SHP77 treated with DMSO at 0.1 percent for 48 hours (cell line): ENCODE results near the gene REV3L.

Experiments used
- DNase-seq: peaks from one replicate; lab custom pipeline; 2025; lab: John Stamatoyannopoulos, UW

REV3L gene

DNA sequence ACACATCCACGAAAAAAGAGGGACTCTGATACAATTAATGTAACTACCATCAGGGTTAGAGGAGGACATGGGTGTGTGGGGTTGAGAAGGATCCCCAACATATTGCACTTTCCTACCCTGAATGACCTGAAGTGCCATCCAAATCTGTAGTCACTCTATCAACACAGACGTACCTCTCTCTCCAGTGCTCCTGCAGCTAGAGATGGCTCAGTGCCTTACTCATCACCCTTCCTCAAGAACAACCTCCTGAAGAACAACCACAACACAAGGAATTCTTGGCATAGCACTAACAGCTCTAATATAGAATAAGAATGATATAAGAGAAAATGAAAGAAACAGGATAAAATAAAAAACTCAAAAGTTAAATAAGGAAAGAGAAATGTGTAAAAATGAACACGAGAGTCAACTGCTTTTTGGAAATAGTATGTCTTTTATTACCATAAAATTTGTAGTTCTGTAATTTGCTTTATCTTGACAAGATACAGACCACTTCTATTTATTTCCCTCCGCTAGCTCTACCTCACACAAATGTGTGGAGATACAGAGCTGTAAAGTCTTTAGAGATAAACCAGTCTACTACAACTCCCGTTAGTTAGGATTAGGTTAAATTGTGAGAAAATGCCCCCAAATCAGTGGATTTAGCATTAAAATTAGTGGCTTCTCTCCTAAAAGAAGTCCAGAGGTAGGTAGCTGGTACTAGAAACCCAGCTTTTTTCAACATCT lies 63.9 kb downstream of the REV3L start:
- DNase-seq = no peak

DNA sequence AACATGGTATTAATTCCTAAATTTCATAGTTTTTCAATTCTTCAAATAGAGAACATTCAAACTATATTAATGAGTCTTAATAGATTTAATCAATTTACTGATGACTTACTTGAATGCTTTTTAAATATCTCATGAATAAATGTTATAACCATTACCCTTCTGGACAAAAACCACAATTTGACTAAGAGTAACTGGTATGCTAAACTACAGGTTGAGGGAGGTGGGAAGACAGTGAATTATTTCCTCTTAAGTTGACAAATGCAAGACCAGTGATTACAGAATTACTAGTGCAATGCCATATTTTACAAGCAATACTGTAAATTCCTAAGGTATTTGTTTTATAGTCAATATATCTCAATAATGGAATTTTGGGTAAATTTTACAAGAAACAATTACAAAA lies 65.1 kb downstream of the REV3L start:
- no peak for DNase-seq

DNA sequence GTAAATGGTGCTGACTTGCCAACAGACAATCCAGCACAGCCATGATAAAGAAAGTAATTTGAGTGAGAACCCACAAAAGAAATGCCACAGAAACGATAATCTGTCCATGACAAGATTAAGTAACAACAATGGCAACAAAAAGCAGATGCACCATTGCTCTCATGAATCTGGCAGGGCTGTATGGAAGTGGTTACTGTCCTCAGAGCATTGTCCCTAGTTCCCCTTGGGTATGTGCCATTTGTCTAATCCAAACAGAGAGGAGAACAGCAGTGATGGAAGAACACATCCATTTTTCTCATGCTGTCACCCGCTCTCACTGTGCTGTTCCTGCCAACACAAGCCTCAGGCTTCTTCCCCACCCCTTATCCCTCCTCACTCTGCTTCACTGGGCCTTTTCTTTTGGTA lies 65.8 kb downstream of the REV3L start:
- DNase-seq = peak; percentile 47

DNA sequence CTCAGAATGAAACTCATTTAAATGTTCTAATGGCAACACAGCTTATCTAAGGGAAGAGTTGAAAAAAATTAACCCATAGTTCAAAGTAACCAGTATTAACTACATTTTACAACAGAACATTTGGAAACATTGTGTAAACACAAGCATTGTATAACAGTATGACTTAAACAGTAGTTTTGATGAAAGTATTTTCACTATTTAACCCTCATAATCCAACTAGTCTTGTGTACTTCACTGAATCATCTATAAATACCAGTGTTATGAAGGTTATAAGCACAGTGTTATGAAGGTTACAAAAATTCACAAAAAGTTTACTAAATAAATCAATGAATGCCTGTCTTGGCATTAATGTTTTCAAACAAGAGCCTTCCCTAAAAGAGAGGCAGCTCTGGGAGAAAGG lies 66.5 kb downstream of the REV3L start:
- DNase-seq = no peak

DNA sequence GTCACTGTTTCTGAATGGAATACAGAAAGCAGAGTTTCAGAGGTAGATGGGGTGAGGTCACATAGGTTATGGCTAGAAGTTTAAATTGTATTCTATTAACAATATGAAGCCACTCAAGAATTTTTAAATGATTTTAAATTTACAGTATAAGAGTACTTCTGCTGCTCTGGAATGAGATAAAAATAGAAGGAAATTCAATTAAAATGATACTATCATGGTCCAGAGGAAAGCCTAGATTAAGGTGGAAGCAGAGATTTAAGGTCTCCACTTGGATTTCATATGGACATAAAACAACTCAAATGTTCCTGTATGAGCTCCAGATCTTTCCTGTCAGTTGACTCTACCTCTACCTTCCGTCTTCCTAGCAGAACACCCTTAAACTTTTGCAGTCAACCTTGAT lies 68.6 kb downstream of the REV3L start:
- DNase-seq = no peak

DNA sequence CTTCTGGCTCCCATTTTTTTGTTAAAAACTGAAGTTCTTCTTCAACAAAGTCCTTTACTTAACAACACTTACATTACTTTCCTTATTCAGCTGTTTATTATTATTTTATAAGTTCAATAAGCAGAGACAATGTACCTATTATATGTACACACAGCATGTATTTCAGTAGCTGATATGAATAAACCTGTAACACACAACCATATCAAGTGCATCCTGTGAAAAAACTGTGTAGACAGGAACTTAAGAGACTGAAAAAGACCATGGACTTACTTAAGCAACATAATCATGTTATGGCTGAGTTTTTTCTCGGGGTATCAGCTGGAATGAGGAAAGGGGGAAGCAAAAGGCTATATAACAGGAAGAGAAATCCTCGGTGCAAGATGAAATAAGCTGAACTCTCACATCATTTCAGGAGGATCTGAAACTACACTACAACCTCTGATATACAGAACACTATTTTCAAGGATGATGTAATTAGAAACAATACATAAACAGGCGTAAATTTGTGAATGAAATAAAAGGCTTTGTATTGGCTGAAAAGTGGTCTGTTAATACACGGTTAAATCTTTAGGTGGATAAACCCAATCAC lies 70.9 kb downstream of the REV3L start:
- no peak for DNase-seq

DNA sequence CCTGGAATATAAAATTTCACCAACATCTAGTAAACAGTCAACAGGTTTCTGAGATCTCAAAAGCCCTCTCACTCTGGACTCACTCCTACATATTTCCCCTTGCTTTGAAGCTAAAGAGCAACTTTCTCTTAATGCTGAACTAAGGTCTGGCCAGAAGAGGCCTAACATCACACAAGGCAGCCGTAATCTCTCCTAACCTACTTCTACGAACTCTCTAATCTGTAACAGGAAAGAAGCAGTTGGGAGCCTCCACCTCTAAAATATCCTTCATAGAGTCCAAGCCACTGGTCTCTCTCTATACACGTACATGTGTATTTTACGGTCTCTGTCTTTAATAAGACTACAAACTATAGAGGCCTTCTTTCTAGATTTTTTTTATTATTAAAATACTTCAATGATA lies 72.0 kb downstream of the REV3L start:
- DNase-seq = no peak

DNA sequence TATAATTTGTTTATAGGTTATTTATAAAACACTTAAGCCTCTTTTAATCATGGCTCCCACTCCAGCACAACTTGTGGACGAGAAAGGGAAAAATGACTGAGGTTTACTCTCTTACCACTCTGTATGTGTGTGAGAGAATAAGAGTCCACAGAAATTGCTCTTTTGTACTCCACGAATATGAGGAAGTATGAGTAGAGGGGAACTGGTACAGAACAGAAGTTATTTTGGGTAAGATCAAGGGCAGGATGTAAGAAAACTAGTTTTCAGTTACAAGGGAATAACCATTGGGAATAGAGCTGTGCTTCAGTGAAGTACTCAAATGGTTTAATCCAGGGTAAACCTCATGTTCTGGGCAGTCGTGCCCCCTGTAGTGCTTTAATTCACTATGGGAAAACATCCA lies 72.6 kb downstream of the REV3L start:
- DNase-seq = no peak

DNA sequence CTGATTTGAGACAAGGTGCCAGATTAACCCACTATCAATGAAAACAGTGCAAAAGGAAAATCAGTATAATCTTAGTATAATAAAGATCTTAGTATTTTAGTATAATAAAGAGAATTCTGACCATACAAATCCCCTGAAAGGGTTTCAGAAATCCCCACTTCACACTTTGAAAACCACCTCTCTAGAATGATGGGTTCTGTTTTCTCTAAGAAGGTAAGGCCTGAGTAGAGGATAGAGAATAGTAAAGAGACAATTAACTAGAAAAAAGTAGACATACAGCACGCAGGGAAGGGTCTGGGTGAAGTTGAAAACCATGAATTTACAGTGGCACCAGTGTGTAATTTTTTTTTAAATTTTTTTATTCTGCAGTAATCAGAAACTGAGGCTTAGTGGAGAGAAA lies 73.6 kb downstream of the REV3L start:
- no peak for DNase-seq

DNA sequence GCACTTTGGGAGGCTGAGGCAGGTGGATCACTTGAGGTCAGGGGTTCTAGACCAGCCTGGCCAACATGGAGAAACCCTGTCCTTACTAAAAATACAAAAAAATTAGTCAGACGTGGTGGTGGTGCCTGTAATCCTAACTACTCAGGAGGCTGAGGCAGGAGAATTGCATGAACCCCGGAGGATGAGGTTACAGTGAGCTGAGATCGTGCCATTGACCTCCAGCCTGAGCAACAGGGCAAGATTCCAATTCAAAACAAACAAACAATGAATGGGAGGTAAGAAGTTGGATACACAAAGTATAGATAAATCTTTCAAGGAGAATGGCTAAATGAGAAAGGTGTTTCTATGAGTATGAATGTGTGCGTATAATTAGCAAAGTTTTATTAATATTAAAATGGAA lies 75.3 kb downstream of the REV3L start:
- no peak for DNase-seq

DNA sequence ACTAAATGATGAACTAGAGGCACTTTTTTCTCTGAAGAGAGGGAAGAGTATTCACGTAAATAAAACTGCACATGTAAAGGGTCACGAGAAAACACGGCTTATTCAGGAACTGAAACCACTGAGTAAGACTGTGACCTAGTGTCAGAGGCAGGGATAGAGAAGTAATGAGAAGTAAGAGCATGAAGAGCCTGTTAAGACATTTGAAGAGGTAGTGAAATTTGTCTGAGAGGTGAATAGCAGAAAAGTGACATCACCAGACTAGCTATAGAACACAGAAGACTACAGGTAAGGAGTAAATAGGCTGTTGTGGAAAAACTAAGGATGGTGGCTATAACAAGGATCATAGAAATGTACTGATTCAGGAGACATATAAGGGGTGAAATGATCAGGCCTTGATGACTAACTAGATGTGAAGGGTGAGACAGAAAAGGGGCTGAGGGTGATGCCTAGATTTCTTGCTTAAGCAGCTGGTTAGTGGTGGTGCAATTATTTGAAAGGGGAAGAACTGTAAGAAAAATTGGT lies 76.8 kb downstream of the REV3L start:
- DNase-seq = no peak

DNA sequence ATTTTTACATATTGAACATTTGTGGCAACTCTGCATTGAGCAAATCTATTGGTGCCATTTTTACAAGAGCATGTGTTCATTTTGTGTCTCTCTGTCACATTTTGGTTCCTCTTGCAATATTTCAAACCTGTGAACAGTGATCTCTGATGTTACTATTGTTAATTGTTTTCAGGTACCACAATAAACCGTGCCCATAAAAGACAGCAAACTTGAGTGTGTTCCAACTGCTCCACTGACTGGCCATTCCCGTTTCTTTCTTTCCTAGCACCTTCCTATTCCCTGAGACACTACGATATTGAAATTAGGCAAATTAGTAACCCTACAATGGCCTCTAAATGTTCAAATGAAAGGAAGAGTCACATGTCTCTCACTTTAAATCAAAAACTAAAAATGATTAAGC lies 79.6 kb downstream of the REV3L start:
- DNase-seq = no peak

DNA sequence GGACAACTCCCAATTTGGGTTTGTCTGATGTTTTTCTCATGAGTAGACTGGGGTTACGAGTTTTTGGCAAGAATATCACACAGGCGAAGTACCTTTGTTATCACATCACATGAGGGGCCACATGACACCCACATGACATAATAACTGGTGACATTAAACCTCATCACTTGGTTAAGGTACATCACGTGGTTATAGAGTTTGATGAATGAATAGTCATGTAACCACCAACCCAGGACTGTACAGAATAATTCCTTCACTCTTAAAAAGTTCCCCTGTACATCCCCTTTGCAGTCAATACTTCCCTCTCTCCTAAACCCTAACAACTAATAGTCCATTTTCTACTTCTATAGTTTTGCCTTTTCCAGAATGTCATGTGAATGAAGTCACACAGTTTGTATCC lies 83.4 kb downstream of the REV3L start:
- no peak for DNase-seq

DNA sequence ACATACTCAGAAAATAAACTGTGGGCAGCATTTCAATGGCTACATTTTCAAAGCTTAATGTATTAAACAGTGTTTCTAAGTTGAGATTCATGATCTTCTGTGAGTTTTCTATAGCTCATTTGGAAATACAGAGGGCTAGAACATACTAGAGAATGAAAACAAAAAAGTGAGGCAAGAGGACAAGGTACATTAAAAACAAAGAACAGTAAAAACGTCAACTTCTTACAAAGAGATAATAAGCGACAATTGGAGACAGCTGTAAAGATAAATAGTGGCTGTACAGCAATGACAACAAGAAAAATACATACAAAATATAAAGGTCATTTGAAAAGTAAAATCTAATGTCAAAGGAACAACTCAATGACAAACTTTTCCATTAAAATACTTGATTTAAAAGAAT lies 94.3 kb downstream of the REV3L start:
- no peak for DNase-seq

DNA sequence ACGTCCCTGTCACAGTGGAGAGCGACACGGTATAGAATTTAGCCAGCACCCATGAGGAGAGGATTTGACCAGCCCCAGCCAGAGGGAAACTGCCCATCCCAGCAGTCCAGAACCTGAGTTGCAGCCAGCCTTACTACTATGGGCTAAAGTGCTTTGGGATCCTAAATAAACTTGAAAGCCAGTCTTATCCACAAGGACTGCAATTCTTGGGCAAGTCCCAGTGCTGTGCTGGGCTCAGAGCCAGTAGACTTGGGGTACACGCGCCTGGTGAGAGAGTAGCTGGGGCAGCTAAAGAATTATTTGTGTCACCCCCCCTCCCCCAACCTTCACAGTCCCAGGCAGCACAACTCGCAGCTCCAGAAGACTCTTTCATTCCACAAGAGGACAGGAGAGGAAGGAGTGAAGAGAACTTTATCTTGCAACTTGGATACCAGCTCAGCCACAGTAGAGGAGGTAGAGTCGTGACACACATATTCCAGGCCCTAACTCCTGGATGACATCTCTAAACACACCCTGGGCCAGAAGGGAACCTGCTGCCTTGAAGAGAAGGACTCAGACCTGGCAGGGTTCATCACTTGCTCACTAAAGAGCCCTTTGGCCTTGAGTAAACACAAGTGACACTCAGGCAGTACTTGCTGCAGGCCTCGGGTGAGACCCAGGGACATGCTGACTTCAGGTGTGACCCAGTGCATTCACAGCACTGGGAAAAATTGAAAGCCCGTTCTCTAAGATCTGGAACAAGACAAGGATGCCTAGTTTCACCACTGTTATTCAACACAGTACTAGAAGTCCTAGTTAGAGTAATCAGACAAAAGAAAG lies 100.3 kb downstream of the REV3L start:
- DNase-seq = no peak

DNA sequence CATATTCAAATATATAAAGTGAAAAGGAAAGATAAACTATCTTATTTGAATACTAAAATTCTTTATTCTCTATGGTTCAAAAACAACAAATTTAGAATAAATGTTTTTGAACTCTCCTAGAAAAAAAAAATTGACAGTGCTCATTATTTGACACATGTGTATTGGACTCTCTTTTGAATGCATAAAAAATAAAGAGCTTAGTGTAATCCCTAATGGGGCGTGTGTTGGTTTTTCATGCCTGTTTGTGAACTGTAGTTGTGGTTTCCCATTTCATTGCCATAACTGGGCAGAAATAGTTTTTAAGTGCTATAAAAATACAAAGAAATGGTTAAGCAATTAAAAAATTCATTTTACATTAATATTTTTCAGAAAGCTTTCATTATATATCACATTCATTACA lies 101.3 kb downstream of the REV3L start:
- DNase-seq = no peak

DNA sequence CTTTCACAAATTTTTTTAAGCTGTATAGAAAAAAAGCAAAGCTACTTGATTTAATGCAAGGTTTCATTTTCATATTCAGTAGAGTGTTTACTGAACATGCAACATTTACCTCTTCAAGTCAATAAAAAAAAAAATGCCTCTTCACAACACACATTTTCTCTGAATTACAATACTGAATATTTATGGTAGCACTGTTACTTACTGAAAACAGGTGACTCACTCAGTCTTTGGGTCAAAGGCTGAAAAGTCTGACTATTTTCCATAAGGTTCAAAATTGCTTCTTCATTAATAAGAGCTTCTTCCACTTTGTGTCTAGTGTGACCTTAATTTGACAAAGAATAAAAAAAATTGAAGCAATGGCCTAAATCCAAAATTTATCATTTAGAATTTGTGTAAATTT lies 101.9 kb downstream of the REV3L start:
- DNase-seq = no peak

DNA sequence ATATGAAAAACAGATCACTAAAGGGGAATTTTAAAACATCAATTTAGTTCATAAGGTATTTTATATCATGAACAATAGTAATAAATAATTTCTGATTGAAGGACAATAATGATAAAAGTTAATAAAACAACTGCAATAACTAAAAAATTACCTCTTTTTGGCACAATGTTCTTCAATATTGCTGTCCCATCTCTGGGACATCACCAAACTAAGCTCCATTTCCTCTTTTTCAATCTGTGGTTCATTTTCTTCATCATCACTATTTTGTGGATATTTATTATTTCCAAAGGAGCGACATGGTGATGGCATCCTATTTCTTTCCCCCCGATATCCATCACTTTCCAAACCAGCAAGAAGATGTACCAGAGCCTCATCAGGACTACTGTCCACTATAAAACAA lies 103.2 kb downstream of the REV3L start:
- DNase-seq = no peak

DNA sequence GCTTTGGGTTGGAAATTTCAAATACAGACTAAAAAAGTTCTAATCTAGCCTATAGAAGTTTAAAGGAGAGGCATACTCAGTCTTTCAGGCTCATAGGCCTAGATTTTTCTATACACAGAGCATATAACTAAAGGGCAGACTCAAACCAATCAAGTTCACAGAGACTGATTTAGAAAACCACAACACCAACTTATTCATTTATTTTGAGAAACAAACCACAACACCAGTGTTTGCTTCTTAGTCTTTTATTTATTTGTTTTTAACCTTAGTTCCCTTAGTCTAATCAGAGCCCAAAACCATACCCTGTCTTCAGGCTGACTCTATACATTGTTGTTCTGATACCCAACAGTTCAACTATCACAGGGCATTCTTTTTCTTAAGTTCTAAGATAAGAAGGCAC lies 103.7 kb downstream of the REV3L start:
- no peak for DNase-seq

DNA sequence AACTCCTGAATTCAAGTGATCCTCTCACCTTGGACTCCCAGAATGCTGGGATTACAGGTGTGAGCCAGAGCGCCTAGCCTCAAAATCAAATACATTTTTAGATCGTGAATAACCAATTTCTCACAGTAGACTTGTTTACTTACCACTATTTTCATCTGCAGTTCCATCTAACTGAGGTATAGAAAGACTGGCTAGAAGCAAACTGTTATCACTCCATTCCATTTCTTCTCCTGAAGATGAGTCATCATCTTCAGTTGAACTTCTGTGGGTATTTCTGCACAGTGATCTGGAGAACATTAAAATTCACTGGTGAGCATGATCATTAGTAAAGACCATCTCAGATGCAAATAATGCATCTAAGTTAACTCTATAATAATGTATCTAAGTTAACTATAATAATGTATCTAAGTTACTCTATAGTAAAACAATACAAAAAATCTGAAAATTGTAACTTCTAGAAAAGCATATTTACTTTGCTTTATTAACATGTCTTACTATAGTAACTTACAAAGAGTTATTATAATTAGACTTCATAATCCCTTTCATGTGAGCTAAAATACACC lies 105.4 kb downstream of the REV3L start:
- DNase-seq = no peak

DNA sequence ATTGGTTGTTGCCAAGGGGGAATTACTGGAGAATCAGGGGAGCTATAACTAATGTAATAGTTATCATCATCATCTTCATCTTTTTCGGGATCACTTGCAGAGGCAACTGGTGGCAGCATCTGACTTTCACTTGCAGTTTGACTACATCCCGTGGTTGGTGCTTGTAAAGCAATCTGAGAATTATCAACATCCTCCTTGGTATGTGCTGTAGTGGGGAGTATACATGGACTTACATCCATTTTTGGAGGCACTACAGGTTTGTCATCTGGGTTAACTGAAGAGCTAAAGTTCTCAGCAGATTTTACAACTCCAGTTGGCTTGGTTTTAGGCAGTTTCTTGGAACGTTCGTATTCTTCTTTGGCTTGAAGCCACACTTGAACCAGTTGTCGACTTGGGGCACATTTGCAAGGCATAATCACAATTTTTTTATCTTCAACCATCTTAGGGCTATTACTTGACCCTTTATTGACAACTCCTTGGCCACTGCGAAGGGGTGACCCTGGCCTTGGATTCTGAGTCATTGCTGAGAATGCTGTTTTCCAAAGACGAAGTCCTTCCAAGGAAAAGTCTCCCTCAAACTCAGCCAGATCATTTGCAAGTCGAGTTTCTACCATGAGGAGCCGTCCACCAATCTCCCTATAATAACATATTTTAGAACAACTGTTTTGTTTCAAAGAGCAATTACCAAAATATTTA lies 115.5 kb downstream of the REV3L start:
- no peak for DNase-seq

DNA sequence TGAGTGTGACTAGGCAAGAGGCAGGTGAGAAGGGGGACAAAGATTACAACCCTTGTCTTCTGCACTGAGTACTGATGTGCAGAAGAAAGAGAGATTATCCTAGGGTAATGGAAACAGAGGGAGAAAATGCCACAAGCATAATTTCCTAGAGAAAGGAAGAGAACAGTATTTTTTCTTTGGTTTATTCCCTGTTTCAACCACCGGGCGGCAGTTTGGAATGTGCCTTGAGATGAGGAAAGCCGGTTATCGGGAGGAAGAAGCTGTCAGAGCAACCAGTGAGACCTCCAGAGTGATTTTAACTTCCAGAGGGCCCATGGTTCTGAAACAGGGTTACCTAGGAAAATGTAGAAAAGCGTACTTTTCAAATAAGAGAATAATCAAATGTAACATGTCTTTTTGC lies 121.4 kb downstream of the REV3L start:
- DNase-seq = peak; percentile 27
